HEK293T (cell line): ENCODE results near the gene TFIP11.

Experiments
- ELF4 ChIP-seq: fragments of 450-650 bp; IDR thresholded peaks from 2 replicates; pipeline ENCODE4 v1.6.1; 2017; ENCODE audit warnings: antibody characterized with exemption
- FOXM1 ChIP-seq: fragments of 450-650 bp; IDR thresholded peaks from 2 replicates; pipeline ENCODE4 v1.6.1; 2017; ENCODE audit warnings: mild to moderate bottlenecking, borderline replicate concordance
- SP1 ChIP-seq: fragments of 450-650 bp; IDR thresholded peaks from 2 replicates; pipeline ENCODE4 v1.6.1; 2017

DNA sequence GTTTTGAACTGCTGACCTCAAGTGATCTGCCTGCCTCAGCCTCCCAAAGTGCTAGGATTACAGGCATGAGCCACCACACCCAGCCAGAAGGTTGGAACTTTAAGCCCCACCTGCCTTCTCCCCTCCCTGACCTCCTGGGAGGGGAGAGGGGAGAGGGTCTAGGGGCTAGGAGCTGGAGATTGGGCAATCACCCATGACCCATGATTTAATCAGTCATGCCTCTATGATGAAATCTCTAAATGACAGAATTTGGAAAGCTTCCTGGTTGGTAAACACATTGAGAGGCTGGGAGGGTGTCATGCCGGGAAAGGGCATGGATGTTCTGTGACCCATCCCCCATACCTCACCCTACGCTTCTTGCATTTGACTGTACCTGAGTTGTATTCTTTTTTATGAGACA is 17.1 kb upstream of the TFIP11 start:
- no peak for TF ChIP-seq FOXM1
- TF ChIP-seq ELF4, result no peak
- no peak for TF ChIP-seq SP1
